GM12878 (cell line): ENCODE data around the gene NGF. TPM values are rescaled to one million over a fixed set of nuclear protein-coding genes. Genes with fewer than 3 reads are reported as not detected.
"Not testable (repeated sequence)": the region's sequence is repeated elsewhere in the genome, so short reads cannot be mapped to it uniquely, and the experiment has no call there.

Experiments
- ATAC-seq: fragments of 200-7000 bp; cut with Tn5 transposase; 3 replicates; pipeline ENCODE4 v1.9.1; 2020; ENCODE audit warnings: mild to moderate bottlenecking, moderate library complexity
- Bru-seq: library from RNA; stranded (reverse); fragments of 400-500 nt; gene quantifications from one replicate; lab custom pipeline; 2021; lab: Mats Ljungman, UMichigan
- BruChase-seq, 2 experiments: library from RNA; stranded (reverse); fragments of 400-500 nt; gene quantifications; one replicate each; lab custom pipeline; 2021; lab: Mats Ljungman, UMichigan
- BruUV-seq: library from RNA; stranded (reverse); fragments of 400-500 nt; replicated peaks from 2 replicates; lab custom pipeline; 2021; lab: Mats Ljungman, UMichigan
- CTCF ChIA-PET: fragments of 300-600 bp; sonication (Branson Sonifier 250); formaldehyde crosslinking; extraction: SDS; loops from one replicate; lab custom pipeline; 2021; ENCODE audit warnings: inconsistent platforms; lab: Yijun Ruan, JAX
- POLR2A ChIA-PET: fragments of 350-600 bp; formaldehyde crosslinking; extraction: SDS; loops from one replicate; lab custom pipeline; 2021; ENCODE audit warnings: inconsistent platforms; lab: Charles Lee
- RAD21 ChIA-PET: fragments of 300-600 bp; sonication (Branson Sonifier 250); formaldehyde crosslinking; loops from one replicate; lab custom pipeline; 2023; ENCODE audit warnings: antibody characterized with exemption; ENCODE audit not compliant: unreplicated experiment; lab: Charles Lee
- SMC1A ChIA-PET: fragments of 300-600 bp; sonication (Branson Sonifier 250); formaldehyde crosslinking; loops from one replicate; lab custom pipeline; 2023; ENCODE audit not compliant: unreplicated experiment, uncharacterized antibody; lab: Charles Lee
- DNase-seq: peaks from one replicate; pipeline ENCODE4 v3.0.0-alpha.2; 2011; ENCODE audit warnings: low read depth, low spot score
- FAIRE-seq: peaks from 3 replicates; lab custom pipeline; 2011; peaks lifted over from hg19 to GRCh38; lab: Jason Lieb, UNC
- H2AFZ ChIP-seq: 2 replicates; pipeline ENCODE4 v1.6.0; 2011; ENCODE audit warnings: low read depth, low read length, control low read depth; ENCODE audit not compliant: control insufficient read depth
- H3K27ac ChIP-seq: 2 replicates; pipeline ENCODE4 v1.5.1; 2011; ENCODE audit warnings: control low read depth; ENCODE audit not compliant: control insufficient read depth, insufficient read depth
- H3K27me3 ChIP-seq, 2 experiments: replicated peaks in 1 of 2; 2 replicates each; pipeline versions ENCODE4 v1.6.0 to v1.6.1; 2011; ENCODE audit warnings: low read length in 1 of 2; ENCODE audit not compliant: control insufficient read depth in 2 of 2, insufficient read depth in 2 of 2
- H3K36me3 ChIP-seq, 2 experiments: 2 replicates each; pipeline ENCODE4 v1.5.1; 2011; ENCODE audit warnings: low read length in 1 of 2; ENCODE audit not compliant: control insufficient read depth in 2 of 2, insufficient read depth in 2 of 2
- H3K4me1 ChIP-seq: 2 replicates; pipeline ENCODE4 v1.6.1; 2011; ENCODE audit warnings: mild to moderate bottlenecking, low read length, moderate library complexity, mixed read lengths; ENCODE audit not compliant: control insufficient read depth, insufficient read depth
- H3K4me2 ChIP-seq: 2 replicates; pipeline ENCODE4 v1.6.0; 2011; ENCODE audit warnings: control low read depth; ENCODE audit not compliant: control insufficient read depth, insufficient read depth
- H3K4me3 ChIP-seq: fragments of 200-600 bp; sonication (generic); 2 replicates; pipeline ENCODE4 v1.5.1; 2016
- H3K79me2 ChIP-seq: 2 replicates; pipeline ENCODE4 v1.6.0; 2011; ENCODE audit warnings: low read length; ENCODE audit not compliant: control insufficient read depth, insufficient read depth
- H3K9ac ChIP-seq: 2 replicates; pipeline ENCODE4 v1.8.0; 2011; ENCODE audit warnings: low read length, control low read depth, mixed read lengths; ENCODE audit not compliant: control insufficient read depth, insufficient read depth
- H3K9me3 ChIP-seq: replicated peaks from 3 replicates; pipeline ENCODE4 v1.5.1; 2011; ENCODE audit warnings: mild to moderate bottlenecking, low read length; ENCODE audit not compliant: control insufficient read depth, insufficient read depth
- H4K20me1 ChIP-seq: 2 replicates; pipeline ENCODE4 v1.6.0; 2011; ENCODE audit not compliant: control insufficient read depth, insufficient read depth
- DPF2 ChIP-seq: fragments of 450-650 bp; IDR thresholded peaks from 2 replicates; pipeline ENCODE4 v1.6.1; 2017; ENCODE audit warnings: mild to moderate bottlenecking
- KDM1A ChIP-seq: fragments of 200-600 bp; sonication (generic); IDR thresholded peaks from 2 replicates; pipeline ENCODE4 v1.6.1; 2016; ENCODE audit warnings: borderline replicate concordance
- MEF2B ChIP-seq: fragments of 450-650 bp; IDR thresholded peaks from 2 replicates; pipeline ENCODE4 v1.6.1; 2018; ENCODE audit warnings: mild to moderate bottlenecking, moderate library complexity; ENCODE audit not compliant: partially characterized antibody, poor library complexity, severe bottlenecking
- WGBS: methylation state at CpG from one replicate; pipeline ENCODE4 v1.1.6; 2016; ENCODE audit warnings: low lambda C conversion rate; ENCODE audit not compliant: insufficient replicate concordance, insufficient coverage; ENCODE audit errors: missing lambda C conversion rate; 5-methylcytosine and 5-hydroxymethylcytosine counted together
- in situ Hi-C: fragments of 300-500 bp; cut with MboI; formaldehyde crosslinking; loops from 9 replicates; pipeline ENCODE4 v1.14.3; 2018; ENCODE audit warnings: mixed read lengths
- intact Hi-C: fragments of 100-400 bp; cut with micrococcal nuclease; formaldehyde crosslinking; loops from one replicate; pipeline ENCODE4 v1.14.2; 2022; ENCODE audit not compliant: unreplicated experiment
- long read RNA-seq, 2 experiments: library from polyadenylated mRNA; unstranded; transcript quantifications; one replicate each; pipeline ENCODE4 v2.0.0, GENCODE V29; 2019 to 2020
- polyA minus RNA-seq, 3 experiments: library from RNA; depleted of rRNA, polyadenylated mRNA; stranded (reverse); fragments of >200 nt; gene quantifications; 2 replicates each; pipeline ENCODE4 v1.2.3, GENCODE V29; 2011
- polyA plus RNA-seq, 11 experiments: library from polyadenylated mRNA; depleted of rRNA in 4 of 11; unstranded in 6 of 11; stranded (reverse) in 5 of 11; fragments of >200 nt; fragmentation: Nextera tagmentation in 4 of 11; fragmentation: Illumina TruSeq in 1 of 11; extraction: Ambion mirVana in 4 of 11; extraction: Trizol in 1 of 11; gene quantifications; 1 replicate in 1 of 11; 2 replicates in 10 of 11; pipeline versions ENCODE4 v1.2.1 to v1.2.3, GENCODE V29; 2011 to 2016; ENCODE audit warnings: inconsistent platforms in 2 of 11, missing spikeins in 2 of 11, low read depth in 1 of 11
- total RNA-seq, 4 experiments: library from RNA; depleted of rRNA in 3 of 4; stranded (reverse); fragments of >200 nt in 3 of 4; fragmentation: Illumina TruSeq in 1 of 4; extraction: Trizol in 1 of 4; gene quantifications; 2 replicates each; pipeline versions ENCODE4 v1.2.1 to v1.2.3, GENCODE V29; 2013 to 2021

Gene NGF
- total RNA-seq (2013; cell fraction: nucleolus; rRNA removed), result not detected in 2 replicates
- total RNA-seq (2014; rRNA removed) (not detected in 2 replicates), total RNA-seq (2014; rRNA removed; fragmentation: Illumina TruSeq; extraction: Trizol) (not detected in 2 replicates), total RNA-seq (2021) (not detected in 2 replicates), polyA plus RNA-seq (2011; rRNA removed) (not detected in 2 replicates), polyA plus RNA-seq (2014; fragmentation: Illumina TruSeq; extraction: Trizol) (not detected in 2 replicates), polyA plus RNA-seq (2014; fragmentation: Nextera tagmentation; extraction: Ambion mirVana) (not detected), polyA plus RNA-seq (2014; rRNA removed) (not detected in 2 replicates), polyA plus RNA-seq (2016; fragmentation: Nextera tagmentation; extraction: Ambion mirVana) (not detected), polyA minus RNA-seq (2011; rRNA and poly(A)+ RNA removed) (not detected in 2 replicates), Bru-seq, nascent RNA (not detected), BruChase-seq, experiment 1, labeled RNA remaining after a 6-hour chase (not detected), BruChase-seq, experiment 2, labeled RNA remaining after a 2-hour chase (not detected)
- not detected for polyA plus RNA-seq (2011; ENCODE audit: low read depth)
- not detected in 2 replicates for polyA plus RNA-seq (2011; cell fraction: cytosol; rRNA removed)
- polyA plus RNA-seq (2011; cell fraction: nucleus; rRNA removed), result not detected in 2 replicates
- not detected in 2 replicates for polyA plus RNA-seq (2012)
- polyA minus RNA-seq (2011; cell fraction: cytosol; rRNA and poly(A)+ RNA removed), result not detected in 2 replicates
- polyA minus RNA-seq (2011; cell fraction: nucleus; rRNA and poly(A)+ RNA removed), result not detected in 2 replicates
- long read RNA-seq, experiment 1, result 0 reads
- long read RNA-seq, experiment 2, partial matches to known transcripts, result 0 of 1 reads
- long read RNA-seq, experiment 2, other reads (novel, unspliced or antisense), result 1 of 1 reads

DNA sequence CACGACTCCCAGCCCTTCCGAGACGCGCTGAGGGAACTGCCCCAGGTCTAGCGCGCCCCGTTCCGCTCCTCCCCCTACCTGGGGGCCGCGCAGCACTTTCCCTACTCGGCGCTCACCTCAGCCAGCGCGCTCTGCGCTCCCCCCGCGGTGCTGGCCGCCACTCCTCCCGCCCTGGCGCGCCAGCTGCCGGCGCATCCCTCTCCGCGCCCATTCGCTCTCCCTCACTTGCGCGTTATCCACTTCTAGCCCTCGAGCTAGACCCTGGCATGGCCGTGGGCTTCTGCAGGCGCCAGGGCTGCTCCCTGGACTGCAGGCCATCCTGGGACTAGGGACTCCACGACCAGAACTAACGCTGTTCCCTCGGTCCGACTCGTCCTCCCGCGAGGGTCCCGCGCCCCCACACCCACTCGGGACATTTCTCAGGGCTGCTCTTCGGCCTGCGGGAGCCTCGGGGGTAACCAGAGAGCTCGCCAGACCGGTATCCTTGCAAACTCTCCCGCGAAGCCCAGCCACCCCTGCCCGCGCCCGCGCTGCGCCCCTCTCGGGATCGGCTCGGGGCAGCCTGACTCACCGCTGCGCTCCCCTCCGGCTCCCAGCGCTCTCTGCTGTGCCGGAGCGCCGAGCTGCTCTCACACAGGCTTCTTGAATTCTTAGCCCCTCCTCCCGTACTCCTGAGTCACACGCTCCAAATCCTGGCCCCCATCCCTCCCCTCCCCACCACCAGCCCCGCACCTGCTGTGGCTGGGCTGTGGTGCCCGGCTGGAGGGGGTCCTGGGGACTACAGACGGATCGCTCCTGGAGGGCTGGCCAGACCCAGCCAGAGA, at the start of gene NGF:
Gene NGF (minus strand): TSS at position 617 of the 824 bp plus-strand sequence. CDS start 51,454 bp downstream, outside the sequence.
- ChIA-PET RAD21 (no interaction called here), CTCF (interaction anchor here (0.7 kb wide), 1 partner anchor 13 kb away, joined by 3 read pairs; no protein-coding TSS in a partner anchor), SMC1A (no interaction called here), POLR2A (no interaction called here)
- no peaks in the 10 kb centered on the region for H3K36me3 ChIP-seq
- WGBS, result 29% methylated on average over 56 of the region's 69 CpGs
- no peaks in the 10 kb centered on the region for H3K9me3 ChIP-seq
- H3K4me2 ChIP-seq, result no peak within 1 kb of the TSS
- H3K27ac ChIP-seq, result no peak within 1 kb of the TSS
- no peak within 1 kb of the TSS for H2AFZ ChIP-seq
- H3K9ac ChIP-seq, result no peak within 1 kb of the TSS
- in situ Hi-C loops, result no loop called here
- no peak for ATAC-seq
- no TSS peak for BruUV-seq
- H3K27me3 ChIP-seq, result peaks cover 0 to 4% of the 10 kb centered on the region in 2 experiments
- H4K20me1 ChIP-seq, result no peaks in the 10 kb centered on the region
- no peak for FAIRE-seq
- no peaks in the 10 kb centered on the region for H3K4me1 ChIP-seq
- TF ChIP-seq KDM1A (no peak), DPF2 (no peak), MEF2B (no peak)
- intact Hi-C loops, result no loop called here
- H3K79me2 ChIP-seq, result no peaks in the 10 kb centered on the region
- H3K4me3 ChIP-seq, result no peak within 1 kb of the TSS
- DNase-seq, result no peak

DNA sequence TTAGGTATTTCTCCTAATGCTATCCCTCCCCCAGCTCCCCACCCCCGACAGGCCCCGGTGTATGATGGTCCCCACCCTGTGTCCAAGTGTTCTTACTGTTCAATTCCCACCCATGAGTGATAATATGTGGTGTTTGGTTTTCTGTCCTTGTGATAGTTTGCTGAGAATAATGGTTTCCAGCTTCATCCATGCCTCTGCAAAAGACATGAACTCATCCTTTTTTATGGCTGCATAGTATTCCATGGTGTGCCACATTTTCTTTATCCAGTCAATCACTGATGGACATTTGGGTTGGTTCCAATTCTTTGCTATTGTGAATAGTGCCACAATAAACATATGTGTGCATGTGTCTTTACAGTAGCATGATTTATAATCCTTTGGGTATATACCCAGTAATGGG, 45.4 kb upstream of the NGF start:
- 70% methylated on average over 2 of the region's 2 CpGs for WGBS
- intact Hi-C loops, CTCF ChIA-PET, H3K4me2 ChIP-seq, H3K27ac ChIP-seq, RAD21 ChIA-PET, H3K9me3 ChIP-seq, H4K20me1 ChIP-seq, ATAC-seq, H3K4me1 ChIP-seq, H3K4me3 ChIP-seq, BruUV-seq, H3K79me2 ChIP-seq, SMC1A ChIA-PET, in situ Hi-C loops, H3K27me3 ChIP-seq, POLR2A ChIA-PET, DNase-seq, H3K9ac ChIP-seq, H3K36me3 ChIP-seq, FAIRE-seq, H2AFZ ChIP-seq: not testable (repeated sequence)
